ENCODE measurements around the gene BAHCC1. TPM values are rescaled to one million over a fixed set of nuclear protein-coding genes. Genes with fewer than 3 reads are reported as not detected.

BAHCC1 gene
- total and polyA plus RNA-seq, 9 of the 15 experiments (the other 6 are each of a cell fraction or from before 2014, with no cell fraction given), result 0.14 to 26.9 (median 5.0) TPM

- Histone ChIP-seq H4K20me1 (replicated peaks; ENCODE audit: control insufficient read depth, insufficient read depth, low read length) (no peaks in the 10 kb centered on the region), H3K79me2 (ENCODE audit: control insufficient read depth, insufficient read depth, low read length) (no peaks in the 10 kb centered on the region), H3K4me2 (ENCODE audit: insufficient read depth, low read length) (no peak overlapping the region), H3K27me3 (ENCODE audit: control insufficient read depth in 2 of 2, insufficient read depth in 2 of 2, low read length in 2 of 2) (no peaks in the 10 kb centered on the region), H3K9me3 (replicated peaks; ENCODE audit: control insufficient read depth, insufficient read depth, low read depth, low read length) (no peaks in the 10 kb centered on the region), H2AFZ (ENCODE audit: low read depth, low read length) (no peak overlapping the region), H3K36me3 (ENCODE audit: control insufficient read depth, insufficient read depth, low read length) (no peaks in the 10 kb centered on the region), H3K9me1 (ENCODE audit: control insufficient read depth, insufficient read depth, low read length) (no peaks in the 10 kb centered on the region), H3K9ac (ENCODE audit: insufficient read depth in 1 of 2, low read depth in 2 of 2, low read length in 2 of 2) (no peak overlapping the region), H3K4me1 (replicated peaks in 1 of 2; ENCODE audit: control insufficient read depth in 2 of 2, insufficient read depth in 2 of 2, low read length in 2 of 2) (peaks cover 16 to 74% of the 10 kb centered on the region in 2 experiments; a peak in 4 of 5 replicates), H3K27ac (ENCODE audit: extremely low read depth, low read depth, low read length) (no peak overlapping the region), H3K4me3 (no peak overlapping the region)
- ATAC-seq, result no peak
- intact Hi-C loops (cut with micrococcal nuclease), result no loop called here
- no peak for DNase-seq (ENCODE audit: extremely low read depth in 1 of 4, low spot score in 3 of 4)
- WGBS (ENCODE audit: insufficient coverage, low coverage, missing lambda C conversion rate), result 84% methylated on average over 6 of the region's 7 CpGs
- CTCF ChIA-PET (ENCODE audit: low intra/inter-chr PET ratio), result no interaction called here
- BruUV-seq (replicated peaks), result no TSS peak
- no peak for FAIRE-seq
- TF ChIP-seq RBM22 (IDR thresholded peaks at IDR 0.05; ENCODE audit: low read depth, low read length, poor library complexity, severe bottlenecking), result no peak
- 0 out of 2 replicates have a peak, but pooled peaks have one; percentile 44 for TF ChIP-seq ZNF282 (CRISPR knock-in tag; IDR thresholded peaks at IDR 0.05)
- POLR2A ChIA-PET, result interaction anchor here (0.6 to 1.6 kb wide), 6 partner anchors 20 to 167 kb away, joined by 3 to 6 read pairs (median 4); partner anchors contain the start of gene FAAP100
- in situ Hi-C loops (cut with MboI), result no loop called here
Measured at GRCh38 chr17:81384929-81385319, 10.3 kb upstream of the BAHCC1 start.

- ChIA-PET CTCF (ENCODE audit: low intra/inter-chr PET ratio) (no interaction called here), POLR2A (interaction anchor here (0.6 to 1.6 kb wide), 7 partner anchors 10 to 157 kb away, joined by 3 to 6 read pairs (median 4); partner anchors contain the start of gene BAHCC1)
- 68% methylated on average over 24 of the region's 24 CpGs for WGBS (ENCODE audit: insufficient coverage, low coverage, missing lambda C conversion rate)
- no peak overlapping the region for H3K27ac ChIP-seq (ENCODE audit: extremely low read depth, low read depth, low read length)
- FAIRE-seq (peak; percentile 6), ATAC-seq (no peak), DNase-seq (ENCODE audit: extremely low read depth in 1 of 4, low spot score in 3 of 4) (no peak)
- H3K9me1 ChIP-seq (ENCODE audit: control insufficient read depth, insufficient read depth, low read length), result no peaks in the 10 kb centered on the region
- in situ Hi-C loops (cut with MboI) (no loop called here), intact Hi-C loops (cut with micrococcal nuclease) (no loop called here)
- no peaks in the 10 kb centered on the region for H4K20me1 ChIP-seq (replicated peaks; ENCODE audit: control insufficient read depth, insufficient read depth, low read length)
- no peak for TF ChIP-seq DDX20 (tag; IDR thresholded peaks at IDR 0.05; ENCODE audit: low read depth)
- TF ChIP-seq ZFX (CRISPR knock-in tag; IDR thresholded peaks at IDR 0.05), result peak; percentile 32; the same call in 1 of the 2 replicates
- TF ChIP-seq FOXP1 (CRISPR knock-in tag; IDR thresholded peaks at IDR 0.05), result 0 out of 2 replicates have a peak, but pooled peaks have one; percentile 22
- peak; percentile 70 for TF ChIP-seq POLR2G (IDR thresholded peaks at IDR 0.05; ENCODE audit: low read depth, low read length)
- no peak for TF ChIP-seq ZNF395 (CRISPR knock-in tag; IDR thresholded peaks at IDR 0.05)
- TF ChIP-seq RBM22 (IDR thresholded peaks at IDR 0.05; ENCODE audit: low read depth, low read length, poor library complexity, severe bottlenecking), result peak; percentile 44
- TF ChIP-seq ARID3B (CRISPR knock-in tag; IDR thresholded peaks at IDR 0.05; ENCODE audit: borderline replicate concordance), result no peak
- no peak for TF ChIP-seq ZNF24 (IDR thresholded peaks at IDR 0.05)
- H3K4me2 ChIP-seq (ENCODE audit: insufficient read depth, low read length), result no peak overlapping the region
- no TSS peak for BruUV-seq (replicated peaks)
- no peak overlapping the region for H2AFZ ChIP-seq (ENCODE audit: low read depth, low read length)
- no peaks in the 10 kb centered on the region for H3K36me3 ChIP-seq (ENCODE audit: control insufficient read depth, insufficient read depth, low read length)
- 0 out of 4 replicates have a peak overlapping the region, but pooled peaks of 1 of the 2 experiments have one; percentile 49 for H3K9ac ChIP-seq (ENCODE audit: insufficient read depth in 1 of 2, low read depth in 2 of 2, low read length in 2 of 2)
- H3K4me3 ChIP-seq, result no peak overlapping the region
- H3K27me3 ChIP-seq (ENCODE audit: control insufficient read depth in 2 of 2, insufficient read depth in 2 of 2, low read length in 2 of 2), result no peaks in the 10 kb centered on the region
- H3K9me3 ChIP-seq (replicated peaks; ENCODE audit: control insufficient read depth, insufficient read depth, low read depth, low read length), result no peaks in the 10 kb centered on the region
- no peaks in the 10 kb centered on the region for H3K79me2 ChIP-seq (ENCODE audit: control insufficient read depth, insufficient read depth, low read length)
- H3K4me1 ChIP-seq (replicated peaks in 1 of 2; ENCODE audit: control insufficient read depth in 2 of 2, insufficient read depth in 2 of 2, low read length in 2 of 2), result peaks cover 22 to 79% of the 10 kb centered on the region in 2 experiments; a peak in 4 of 5 replicates
Measured at GRCh38 chr17:81385320-81386111, 9.7 kb upstream of the BAHCC1 start.
